Gastroesophageal sphincter (tissue), 3 donors: ENCODE results near the gene SELENOI.

Source experiments
- EP300 ChIP-seq: sonication (generic); formaldehyde crosslinking; IDR thresholded peaks from one replicate; pipeline ENCODE4 v1.6.1; 2017; ENCODE audit warnings: antibody characterized with exemption, mild to moderate bottlenecking
- POLR2A ChIP-seq, 2 donors: fragments of 450-650 bp; IDR thresholded peaks; one replicate each; pipeline ENCODE4 v1.6.1; 2017; ENCODE audit warnings: antibody characterized with exemption in 2 of 2, mild to moderate bottlenecking in 2 of 2, moderate library complexity in 1 of 2
- TF ChIP-seq, protein P1 (sequence below), 4 experiments: fragments of 200-600 bp in 2 of 4; fragments of 450-650 bp in 2 of 4; sonication (generic) in 1 of 4; IDR thresholded peaks; one replicate each; pipeline ENCODE4 v1.5.1; 2017 to 2019; ENCODE audit warnings: antibody characterized with exemption in 4 of 4, mild to moderate bottlenecking in 2 of 4, moderate library complexity in 2 of 4

GRCh38 chr2:26298286-26298637 lies 47.7 kb upstream of the SELENOI start:
- TF ChIP-seq POLR2A (IDR thresholded peaks at IDR 0.05) (no peak), EP300 (no peak)
- TF ChIP-seq, protein P1, sequence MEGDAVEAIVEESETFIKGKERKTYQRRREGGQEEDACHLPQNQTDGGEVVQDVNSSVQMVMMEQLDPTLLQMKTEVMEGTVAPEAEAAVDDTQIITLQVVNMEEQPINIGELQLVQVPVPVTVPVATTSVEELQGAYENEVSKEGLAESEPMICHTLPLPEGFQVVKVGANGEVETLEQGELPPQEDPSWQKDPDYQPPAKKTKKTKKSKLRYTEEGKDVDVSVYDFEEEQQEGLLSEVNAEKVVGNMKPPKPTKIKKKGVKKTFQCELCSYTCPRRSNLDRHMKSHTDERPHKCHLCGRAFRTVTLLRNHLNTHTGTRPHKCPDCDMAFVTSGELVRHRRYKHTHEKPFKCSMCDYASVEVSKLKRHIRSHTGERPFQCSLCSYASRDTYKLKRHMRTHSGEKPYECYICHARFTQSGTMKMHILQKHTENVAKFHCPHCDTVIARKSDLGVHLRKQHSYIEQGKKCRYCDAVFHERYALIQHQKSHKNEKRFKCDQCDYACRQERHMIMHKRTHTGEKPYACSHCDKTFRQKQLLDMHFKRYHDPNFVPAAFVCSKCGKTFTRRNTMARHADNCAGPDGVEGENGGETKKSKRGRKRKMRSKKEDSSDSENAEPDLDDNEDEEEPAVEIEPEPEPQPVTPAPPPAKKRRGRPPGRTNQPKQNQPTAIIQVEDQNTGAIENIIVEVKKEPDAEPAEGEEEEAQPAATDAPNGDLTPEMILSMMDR (IDR thresholded peaks at IDR 0.05) = no peak
